ENCODE results near the gene VGF.

DNA sequence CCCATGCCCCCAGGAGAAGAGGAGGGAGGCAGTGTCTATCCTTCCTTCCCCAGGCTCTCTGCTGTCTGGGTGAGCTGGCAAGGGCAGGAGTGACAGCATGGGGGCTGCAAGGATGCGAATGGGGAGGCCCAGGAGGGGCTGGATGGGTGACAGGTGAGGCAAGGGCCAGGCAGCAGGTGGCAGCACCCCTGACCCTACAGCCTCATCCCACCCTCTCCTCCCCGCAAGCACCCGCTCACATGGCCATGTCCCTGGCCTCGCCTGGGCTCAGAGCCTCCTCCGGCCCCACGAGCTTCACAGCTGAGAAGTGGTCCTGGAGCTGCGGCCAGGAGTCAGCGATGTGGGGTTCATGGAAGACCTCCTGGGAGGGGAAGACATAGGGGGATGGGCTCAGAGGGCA is 46.6 kb upstream of the VGF start:
- TF ChIP-seq, protein P1, sequence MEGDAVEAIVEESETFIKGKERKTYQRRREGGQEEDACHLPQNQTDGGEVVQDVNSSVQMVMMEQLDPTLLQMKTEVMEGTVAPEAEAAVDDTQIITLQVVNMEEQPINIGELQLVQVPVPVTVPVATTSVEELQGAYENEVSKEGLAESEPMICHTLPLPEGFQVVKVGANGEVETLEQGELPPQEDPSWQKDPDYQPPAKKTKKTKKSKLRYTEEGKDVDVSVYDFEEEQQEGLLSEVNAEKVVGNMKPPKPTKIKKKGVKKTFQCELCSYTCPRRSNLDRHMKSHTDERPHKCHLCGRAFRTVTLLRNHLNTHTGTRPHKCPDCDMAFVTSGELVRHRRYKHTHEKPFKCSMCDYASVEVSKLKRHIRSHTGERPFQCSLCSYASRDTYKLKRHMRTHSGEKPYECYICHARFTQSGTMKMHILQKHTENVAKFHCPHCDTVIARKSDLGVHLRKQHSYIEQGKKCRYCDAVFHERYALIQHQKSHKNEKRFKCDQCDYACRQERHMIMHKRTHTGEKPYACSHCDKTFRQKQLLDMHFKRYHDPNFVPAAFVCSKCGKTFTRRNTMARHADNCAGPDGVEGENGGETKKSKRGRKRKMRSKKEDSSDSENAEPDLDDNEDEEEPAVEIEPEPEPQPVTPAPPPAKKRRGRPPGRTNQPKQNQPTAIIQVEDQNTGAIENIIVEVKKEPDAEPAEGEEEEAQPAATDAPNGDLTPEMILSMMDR (IDR thresholded peaks at IDR 0.05) = no peak
- TF ChIP-seq POLR2A (IDR thresholded peaks at IDR 0.05) = no peak
